ENCODE data around the gene GRIA1. TPM values are rescaled to one million over a fixed set of nuclear protein-coding genes. Genes with fewer than 3 reads are reported as not detected.

GRIA1 gene
- total and polyA plus RNA-seq, 10 of the 15 experiments (the other 5 are each of a cell fraction or from before 2014, with no cell fraction given), result 0.04 to 0.18 (median 0.04) TPM; not detected in 7

GRCh38 chr5:153630546-153630945 lies 140.1 kb downstream of the GRIA1 start (continued):
- no peak for TF ChIP-seq ZBTB40 (IDR thresholded peaks at IDR 0.05; ENCODE audit: borderline replicate concordance)

- TF ChIP-seq ZNF592 (IDR thresholded peaks at IDR 0.05) (no peak), CBX3 (IDR thresholded peaks at IDR 0.05; ENCODE audit: borderline replicate concordance, low read depth) (no peak), NKRF (conservative IDR thresholded peaks at IDR 0.05) (no peak), HSF1 (IDR thresholded peaks at IDR 0.05; ENCODE audit: low read depth, low read length) (no peak), MEF2B (IDR thresholded peaks at IDR 0.05; ENCODE audit: partially characterized antibody, poor library complexity, severe bottlenecking) (no peak), MYC (IDR thresholded peaks at IDR 0.05; ENCODE audit: insufficient read depth, insufficient read length, insufficient replicate concordance, low read length, severe bottlenecking) (no peak), BRCA1 (IDR thresholded peaks at IDR 0.05; ENCODE audit: low read depth, low read length) (no peak), HDAC6 (IDR thresholded peaks at IDR 0.05; ENCODE audit: unreplicated experiment) (no peak)
- Histone ChIP-seq H3K4me2 (ENCODE audit: control insufficient read depth, insufficient read depth) (no peak overlapping the region), H3K27ac (ENCODE audit: control insufficient read depth, insufficient read depth) (no peak overlapping the region), H2AFZ (ENCODE audit: control insufficient read depth, low read depth, low read length) (no peak overlapping the region), H3K9ac (ENCODE audit: control insufficient read depth, insufficient read depth, low read length) (no peak overlapping the region), H3K4me3 (no peak overlapping the region), H3K79me2 (ENCODE audit: control insufficient read depth, insufficient read depth, low read length) (no peaks in the 10 kb centered on the region), H3K4me1 (ENCODE audit: control insufficient read depth, insufficient read depth, low read length) (no peaks in the 10 kb centered on the region), H3K27me3 (replicated peaks in 1 of 2; ENCODE audit: control insufficient read depth in 2 of 2, insufficient read depth in 2 of 2, low read length in 1 of 2) (no peaks in the 10 kb centered on the region; a peak in 1 of 4 replicates), H3K9me3 (replicated peaks; ENCODE audit: control insufficient read depth, insufficient read depth, low read length) (no peaks in the 10 kb centered on the region), H3K36me3 (ENCODE audit: control insufficient read depth in 2 of 2, insufficient read depth in 2 of 2, low read length in 1 of 2) (no peaks in the 10 kb centered on the region), H4K20me1 (ENCODE audit: control insufficient read depth, insufficient read depth) (no peaks in the 10 kb centered on the region; the same call in 1 of the 2 replicates)
- in situ Hi-C loops (cut with MboI) (no loop called here), intact Hi-C loops (cut with micrococcal nuclease; ENCODE audit: unreplicated experiment) (no loop called here)
- DNase-seq (ENCODE audit: low read depth, low spot score) (no peak), FAIRE-seq (no peak), ATAC-seq (no peak)
- ChIA-PET POLR2A (no interaction called here), CTCF (interaction anchor here (0.9 kb wide), 1 partner anchor 28 kb away, joined by 3 read pairs; no protein-coding TSS in a partner anchor), SMC1A (ENCODE audit: uncharacterized antibody, unreplicated experiment) (interaction anchor here (1.2 kb wide), 1 partner anchor 22 kb away, joined by 3 read pairs; no protein-coding TSS in a partner anchor), RAD21 (ENCODE audit: unreplicated experiment) (no interaction called here)
- no TSS peak for BruUV-seq (replicated peaks)
Measured at GRCh38 chr5:153632748-153633290, 142.3 kb downstream of the GRIA1 start.

Data from GM12878 (cell line).